ENCODE measurements around the gene SAA2. TPM values are rescaled to one million over a fixed set of nuclear protein-coding genes. Genes with fewer than 3 reads are reported as not detected.

SAA2 gene
- total RNA-seq, 1 donor: 0.43 TPM

- H3K4me3 ChIP-seq (ENCODE audit: low read depth, low read length): no peak overlapping the region
- TF ChIP-seq CTCF (IDR thresholded peaks at IDR 0.05; ENCODE audit: insufficient read depth, low read depth, low read length): no peak
- no peak for DNase-seq (ENCODE audit: low read depth)
These were observed 17.6 kb downstream of the SAA2 start for GRCh38 chr11:18230859-18231258.

GRCh38 chr11:18229501-18229900, 19.0 kb downstream of the SAA2 start:
- TF ChIP-seq CTCF (IDR thresholded peaks at IDR 0.05; ENCODE audit: insufficient read depth, low read depth, low read length): no peak
- no peak for DNase-seq (ENCODE audit: low read depth)
- no peak overlapping the region for H3K4me3 ChIP-seq (ENCODE audit: low read depth, low read length)

GRCh38 chr11:18225913-18226312, 22.6 kb downstream of the SAA2 start:
- no peak for TF ChIP-seq CTCF (IDR thresholded peaks at IDR 0.05; ENCODE audit: insufficient read depth, low read depth, low read length)
- no peak for DNase-seq (ENCODE audit: low read depth)
- no peak overlapping the region for H3K4me3 ChIP-seq (ENCODE audit: low read depth, low read length)

- no peak for TF ChIP-seq CTCF (IDR thresholded peaks at IDR 0.05; ENCODE audit: insufficient read depth, low read depth, low read length)
- H3K4me3 ChIP-seq (ENCODE audit: low read depth, low read length): no peak overlapping the region
- no peak for DNase-seq (ENCODE audit: low read depth)
These were observed 24.7 kb downstream of the SAA2 start for GRCh38 chr11:18223591-18224387.

- no peak overlapping the region for H3K4me3 ChIP-seq (ENCODE audit: low read depth, low read length)
- TF ChIP-seq CTCF (IDR thresholded peaks at IDR 0.05; ENCODE audit: insufficient read depth, low read depth, low read length): no peak
- DNase-seq (ENCODE audit: low read depth): no peak
These were observed 25.6 kb downstream of the SAA2 start for GRCh38 chr11:18222814-18223421.

- DNase-seq (ENCODE audit: low read depth): no peak
- no peak overlapping the region for H3K4me3 ChIP-seq (ENCODE audit: low read depth, low read length)
- TF ChIP-seq CTCF (IDR thresholded peaks at IDR 0.05; ENCODE audit: insufficient read depth, low read depth, low read length): no peak
These were observed 27.1 kb downstream of the SAA2 start for GRCh38 chr11:18221274-18221876.
